Measurements from ENCODE around the gene POLR1G.

Gene POLR1G

GRCh38 chr19:45408830-45409556 is 2.5 kb downstream of the POLR1G start:
- no peak for TF ChIP-seq CTCF (IDR thresholded peaks at IDR 0.05)

- TF ChIP-seq CTCF (IDR thresholded peaks at IDR 0.05): no peak
Measured at GRCh38 chr19:45409557-45409920, 3.1 kb downstream of the POLR1G start.

GRCh38 chr19:45413497-45413896 is 7.1 kb downstream of the POLR1G start:
- no peak for TF ChIP-seq CTCF (IDR thresholded peaks at IDR 0.05)

DNA sequence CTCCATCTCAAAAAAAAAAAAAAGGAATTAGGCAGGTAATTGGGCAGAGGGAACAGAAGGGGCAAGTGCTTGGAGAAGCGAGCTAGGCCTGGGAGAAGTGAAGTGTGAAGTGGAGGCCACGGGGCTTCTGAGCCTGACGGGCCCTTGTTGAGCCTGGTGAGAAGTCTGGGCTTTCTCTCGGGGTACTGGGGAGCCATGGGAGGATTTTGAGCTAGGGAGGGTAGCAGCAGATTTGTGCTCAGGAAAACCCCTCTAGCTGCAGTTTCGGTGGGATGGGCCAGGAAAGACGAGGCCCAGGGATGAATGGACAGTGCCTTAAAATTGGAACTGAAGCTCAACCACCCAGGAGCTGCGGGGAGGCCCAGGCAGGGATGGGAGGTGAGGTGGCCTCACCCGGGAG is 8.0 kb downstream of the POLR1G start:
- no peak for TF ChIP-seq CTCF (IDR thresholded peaks at IDR 0.05)

DNA sequence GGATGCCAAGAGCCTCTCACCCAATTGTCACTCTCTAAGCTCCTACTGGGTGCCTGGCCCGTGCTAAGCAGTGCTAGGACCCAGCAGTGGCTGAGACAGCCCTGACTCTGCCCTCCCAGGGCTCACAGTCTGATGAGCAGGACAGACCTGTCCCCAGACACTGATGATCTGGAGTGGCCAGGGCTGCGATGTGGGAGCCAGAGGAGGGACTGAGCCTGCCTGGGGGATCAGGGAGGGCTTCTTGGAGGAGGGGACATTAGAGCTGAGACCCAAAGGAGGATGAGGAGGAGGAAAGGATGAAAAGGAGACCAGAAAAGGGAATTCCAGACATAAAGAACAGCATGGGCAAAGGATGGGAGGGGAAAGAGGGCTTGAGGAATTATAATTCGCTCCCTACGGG is 10.7 kb downstream of the POLR1G start:
- no peak for TF ChIP-seq CTCF (IDR thresholded peaks at IDR 0.05)

DNA sequence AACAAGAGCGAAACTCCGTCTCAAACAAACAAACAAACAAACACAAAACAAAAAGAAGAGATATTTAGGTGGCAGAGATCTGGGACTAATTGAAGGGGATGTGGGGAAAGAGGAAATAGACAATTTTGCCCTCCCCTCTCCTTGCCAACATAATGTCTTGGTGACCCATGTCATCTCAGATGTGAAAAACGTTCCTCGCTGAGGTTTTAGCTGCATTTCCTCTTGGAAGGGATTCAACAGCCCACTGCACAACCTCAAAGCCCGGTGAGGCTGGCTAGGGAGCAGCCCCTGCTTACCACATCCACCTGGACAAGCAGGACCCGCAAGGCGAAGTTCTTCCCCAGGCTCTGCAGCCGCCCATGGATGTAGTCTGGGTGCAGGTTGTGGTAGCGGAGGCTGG is 12.4 kb downstream of the POLR1G start:
- TF ChIP-seq CTCF (IDR thresholded peaks at IDR 0.05): no peak

DNA sequence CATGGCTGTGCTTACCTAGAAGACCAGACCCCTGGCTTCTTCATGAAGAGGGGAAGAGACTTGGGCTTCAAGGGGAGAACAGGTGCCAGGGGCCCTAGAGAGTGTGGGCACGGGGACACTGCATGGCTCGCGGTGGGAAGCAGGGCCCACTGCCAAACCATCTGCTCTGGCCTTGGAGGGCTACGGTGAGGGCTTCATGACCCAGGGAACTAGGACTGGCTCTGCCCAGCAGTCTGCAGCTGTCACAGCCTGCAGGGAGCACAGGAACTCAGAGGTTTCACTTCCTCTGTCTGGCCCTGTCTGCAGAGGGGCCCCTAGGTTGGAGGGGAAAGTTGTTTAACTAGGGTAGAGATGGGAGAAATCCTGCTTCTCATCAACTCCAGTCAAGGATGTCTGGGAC is 13.0 kb downstream of the POLR1G start:
- no peak for TF ChIP-seq CTCF (IDR thresholded peaks at IDR 0.05)

- TF ChIP-seq CTCF (IDR thresholded peaks at IDR 0.05): no peak
Measured at GRCh38 chr19:45419895-45420294, 13.5 kb downstream of the POLR1G start.

All from LNCAP (cell line).